Colonic mucosa (tissue), 4 donors: Measurements from ENCODE around the gene LIPM. TPM values are rescaled to one million over a fixed set of nuclear protein-coding genes. Genes with fewer than 3 reads are reported as not detected.

Source experiments
- DNase-seq: peaks from one replicate; pipeline ENCODE4 v3.0.0-alpha.2; 2020
- H3K27ac ChIP-seq: fragments of 200-600 bp; one replicate; pipeline ENCODE4 v1.8.0; 2021
- H3K27me3 ChIP-seq: fragments of 200-600 bp; one replicate; pipeline ENCODE4 v1.8.0; 2021
- H3K36me3 ChIP-seq: fragments of 200-600 bp; one replicate; pipeline ENCODE4 v1.8.0; 2021
- H3K4me1 ChIP-seq: fragments of 200-600 bp; one replicate; pipeline ENCODE4 v1.8.0; 2021; ENCODE audit warnings: mild to moderate bottlenecking
- H3K4me3 ChIP-seq: fragments of 200-600 bp; one replicate; pipeline ENCODE4 v1.8.0; 2021
- H3K9ac ChIP-seq, 2 donors: one replicate each; pipeline ENCODE4 v1.7.0; 2013; ENCODE audit warnings: control low read depth in 2 of 2, low read depth in 2 of 2, low read length in 2 of 2
- H3K9me3 ChIP-seq: fragments of 200-600 bp; one replicate; pipeline ENCODE4 v1.8.0; 2021
- intact Hi-C: fragments of 100-400 bp; cut with DNase I; formaldehyde crosslinking; loops from one replicate; pipeline ENCODE4 v1.14.1; 2022
- total RNA-seq, 2 donors: library from RNA; stranded (reverse); fragmentation: NEBNext Ultra II Directional in 1 of 2; extraction: Animal tissue kit (Norgen Biotek cat#: 25700) in 1 of 2; gene quantifications; one replicate each; pipeline ENCODE4 v1.2.1, GENCODE V29; 2021
- TF ChIP-seq, protein P1 (sequence below): fragments of 200-600 bp; IDR thresholded peaks from one replicate; pipeline ENCODE4 v1.8.0; 2022; ENCODE audit warnings: antibody characterized with exemption, mild to moderate bottlenecking
- donor health status: healthy.
- donor health status: DM: no; HTN: no; CAD: no.
- donor health status: DM: no; HTN: no; CAD: no.

LIPM gene
- total RNA-seq, 2 donors from 2014 or later, result not detected

DNA sequence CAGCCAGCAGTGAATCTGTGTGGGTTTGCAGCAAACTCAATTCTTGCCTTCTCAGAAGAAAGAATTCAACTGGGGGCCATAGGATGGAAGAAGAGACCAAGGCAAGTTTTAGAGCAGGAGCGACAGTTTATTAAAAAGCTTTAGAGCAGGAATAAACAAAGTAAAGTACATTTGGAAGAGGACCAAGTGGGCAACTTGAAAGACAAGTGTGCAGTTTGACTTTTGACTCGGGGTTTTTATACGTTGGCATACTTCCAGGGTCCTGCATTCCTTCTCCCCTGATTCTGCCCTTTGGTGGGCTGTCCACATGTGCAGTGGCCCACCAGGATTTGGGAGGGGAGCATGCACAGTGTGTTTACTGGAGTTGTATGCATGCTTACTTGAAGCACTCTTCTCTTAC lies 52.2 kb downstream of the LIPM start:
- Histone ChIP-seq H3K36me3 (no peaks in the 10 kb centered on the region), H3K27me3 (no peaks in the 10 kb centered on the region), H3K9me3 (no peaks in the 10 kb centered on the region), H3K4me1 (peaks cover 6% of the 10 kb centered on the region), H3K4me3 (no peak overlapping the region), H3K9ac (no peak overlapping the region), H3K27ac (no peak overlapping the region)
- TF ChIP-seq, protein P1, sequence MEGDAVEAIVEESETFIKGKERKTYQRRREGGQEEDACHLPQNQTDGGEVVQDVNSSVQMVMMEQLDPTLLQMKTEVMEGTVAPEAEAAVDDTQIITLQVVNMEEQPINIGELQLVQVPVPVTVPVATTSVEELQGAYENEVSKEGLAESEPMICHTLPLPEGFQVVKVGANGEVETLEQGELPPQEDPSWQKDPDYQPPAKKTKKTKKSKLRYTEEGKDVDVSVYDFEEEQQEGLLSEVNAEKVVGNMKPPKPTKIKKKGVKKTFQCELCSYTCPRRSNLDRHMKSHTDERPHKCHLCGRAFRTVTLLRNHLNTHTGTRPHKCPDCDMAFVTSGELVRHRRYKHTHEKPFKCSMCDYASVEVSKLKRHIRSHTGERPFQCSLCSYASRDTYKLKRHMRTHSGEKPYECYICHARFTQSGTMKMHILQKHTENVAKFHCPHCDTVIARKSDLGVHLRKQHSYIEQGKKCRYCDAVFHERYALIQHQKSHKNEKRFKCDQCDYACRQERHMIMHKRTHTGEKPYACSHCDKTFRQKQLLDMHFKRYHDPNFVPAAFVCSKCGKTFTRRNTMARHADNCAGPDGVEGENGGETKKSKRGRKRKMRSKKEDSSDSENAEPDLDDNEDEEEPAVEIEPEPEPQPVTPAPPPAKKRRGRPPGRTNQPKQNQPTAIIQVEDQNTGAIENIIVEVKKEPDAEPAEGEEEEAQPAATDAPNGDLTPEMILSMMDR, result no peak
- intact Hi-C loops, result no loop called here
- no peak for DNase-seq

- Histone ChIP-seq H3K9me3 (no peaks in the 10 kb centered on the region), H3K4me3 (no peak overlapping the region), H3K36me3 (no peaks in the 10 kb centered on the region), H3K9ac (no peak overlapping the region), H3K27ac (peak overlapping the region; percentile 28), H3K4me1 (peaks cover 5% of the 10 kb centered on the region), H3K27me3 (no peaks in the 10 kb centered on the region)
- TF ChIP-seq, protein P1, result no peak
- no peak for DNase-seq
- intact Hi-C loops, result no loop called here
These were observed 55.3 kb downstream of the LIPM start for GRCh38 chr10:88857831-88858230.

DNA sequence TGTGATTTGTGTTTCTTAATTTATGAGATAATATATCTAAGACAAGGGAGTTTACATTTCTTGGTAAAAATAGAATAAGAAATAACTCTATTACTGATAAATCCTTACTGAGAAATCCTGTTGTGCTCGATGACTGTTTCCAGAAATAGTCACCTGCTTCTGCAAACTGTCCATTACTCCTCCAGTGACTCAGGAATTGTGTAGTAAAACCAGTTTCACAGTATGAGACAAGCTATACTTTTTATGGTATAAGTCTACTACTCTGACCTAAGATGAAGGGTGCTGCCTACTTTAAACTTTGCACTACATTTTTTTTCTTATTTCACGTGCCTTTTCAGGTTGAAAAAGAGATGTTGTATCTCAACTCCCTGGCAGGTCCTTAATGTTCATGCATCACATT lies 56.0 kb downstream of the LIPM start:
- Histone ChIP-seq H3K4me3 (no peak overlapping the region), H3K9me3 (no peaks in the 10 kb centered on the region), H3K9ac (no peak overlapping the region), H3K4me1 (no peaks in the 10 kb centered on the region), H3K36me3 (no peaks in the 10 kb centered on the region), H3K27ac (peak overlapping the region; percentile 28), H3K27me3 (no peaks in the 10 kb centered on the region)
- no peak for DNase-seq
- TF ChIP-seq, protein P1, result no peak
- intact Hi-C loops, result no loop called here

DNA sequence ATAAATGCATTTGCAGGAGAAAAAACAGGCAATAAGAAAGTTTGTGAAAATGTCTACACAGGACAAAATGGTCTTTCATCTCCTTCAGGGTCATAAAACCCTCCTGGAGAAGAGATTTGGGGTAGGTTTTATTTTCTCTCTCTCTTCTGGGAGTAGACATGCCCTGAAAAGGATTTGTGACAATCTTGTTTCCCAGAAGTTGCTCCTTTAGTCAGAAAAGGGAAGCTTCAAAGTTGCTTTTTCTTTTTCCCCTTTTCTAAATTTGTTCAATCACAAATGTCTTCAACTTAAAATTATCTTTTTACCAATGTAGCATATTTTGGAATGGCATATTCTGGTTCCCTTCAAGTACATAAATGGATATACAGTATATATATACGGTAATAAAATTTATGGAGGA lies 58.5 kb downstream of the LIPM start:
- Histone ChIP-seq H3K36me3 (no peaks in the 10 kb centered on the region), H3K27me3 (no peaks in the 10 kb centered on the region), H3K9ac (no peak overlapping the region), H3K4me1 (no peaks in the 10 kb centered on the region), H3K9me3 (no peaks in the 10 kb centered on the region), H3K27ac (no peak overlapping the region), H3K4me3 (no peak overlapping the region)
- DNase-seq, result no peak
- TF ChIP-seq, protein P1, result no peak
- intact Hi-C loops, result no loop called here

- intact Hi-C loops, result loop anchor here (2.0 kb wide), 1 partner anchor 29 kb away; no protein-coding TSS in a partner anchor
- no peak overlapping the region for H3K4me3 ChIP-seq
- DNase-seq, result no peak
- H3K9me3 ChIP-seq, result no peaks in the 10 kb centered on the region
- no peaks in the 10 kb centered on the region for H3K36me3 ChIP-seq
- H3K27me3 ChIP-seq, result no peaks in the 10 kb centered on the region
- TF ChIP-seq, protein P1, result no peak
- no peaks in the 10 kb centered on the region for H3K4me1 ChIP-seq
- no peak overlapping the region for H3K27ac ChIP-seq
- no peak overlapping the region for H3K9ac ChIP-seq
These were observed 62.8 kb downstream of the LIPM start for GRCh38 chr10:88865281-88865876.
